Stimulated activated CD4-positive, alpha-beta T cell treated with anti-CD3 and anti-CD28 coated beads, TNF-alpha, amount 100 ng/mL, for 24 hours (primary cell): ENCODE data around the gene RAB7B.
A peak's percentile ranks its signal among the peaks of the same experiment; 100 is the strongest.

ENCODE experiments used
- DNase-seq, 3 experiments: peaks; one replicate each; pipeline ENCODE4 v3.0.0-alpha.2; 2020; ENCODE audit warnings: low read depth in 3 of 3

Gene RAB7B

DNA sequence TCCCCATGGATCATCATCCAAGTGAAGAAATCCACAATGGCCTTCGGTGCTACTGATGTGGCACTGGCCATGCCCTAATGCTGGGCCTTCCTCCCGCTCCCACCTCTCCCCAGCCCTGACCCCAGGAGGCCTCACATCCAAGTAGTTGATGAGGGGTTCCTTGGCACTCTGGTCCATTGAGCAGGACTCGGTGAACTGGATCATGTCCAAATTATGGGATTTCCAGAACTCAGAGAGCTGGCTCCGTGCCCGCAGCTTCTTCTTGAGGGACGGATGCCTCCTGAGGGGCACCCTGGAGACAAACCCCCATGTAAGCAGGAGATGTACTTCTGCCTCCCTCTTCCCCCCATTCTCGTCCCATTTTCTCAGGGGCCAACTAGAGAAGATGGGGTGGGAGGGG lies 19.6 kb upstream of the RAB7B start:
- no peak for DNase-seq

DNA sequence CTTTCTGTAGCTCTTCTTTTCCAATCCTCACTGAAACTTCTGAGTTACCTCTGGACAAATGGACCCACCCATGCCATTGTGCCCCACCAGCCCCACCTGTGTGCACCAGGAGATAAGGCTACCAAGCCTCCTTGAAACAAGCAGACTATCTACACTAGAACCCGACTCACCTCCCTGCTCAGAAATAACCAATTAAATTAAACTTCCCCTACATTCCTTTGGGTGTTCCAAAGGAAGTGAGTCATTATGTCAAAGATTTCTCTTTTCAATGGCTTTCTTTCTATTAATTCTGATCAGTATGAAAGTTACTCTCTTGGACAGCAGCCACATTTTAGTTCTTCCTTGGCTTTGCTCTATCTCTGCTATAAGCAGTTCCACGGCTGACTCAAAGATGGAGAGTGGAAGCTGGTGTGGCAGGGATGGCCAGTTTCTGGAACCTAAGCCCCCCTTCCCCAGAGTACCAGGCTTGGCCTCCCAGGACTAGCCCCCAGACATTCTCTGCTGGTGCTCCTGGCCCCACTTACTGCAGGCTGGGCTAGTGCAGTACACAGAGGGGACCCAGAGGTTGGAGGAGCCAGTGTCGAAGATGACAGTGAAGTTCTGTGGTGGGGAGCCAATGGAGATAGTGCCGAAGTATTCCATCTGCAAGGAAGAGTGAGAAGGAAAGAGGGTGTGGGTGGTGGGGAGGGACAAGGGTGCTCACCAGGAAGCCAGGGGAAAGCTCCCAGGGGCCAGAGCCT lies 18.6 kb upstream of the RAB7B start:
- DNase-seq: no peak

DNA sequence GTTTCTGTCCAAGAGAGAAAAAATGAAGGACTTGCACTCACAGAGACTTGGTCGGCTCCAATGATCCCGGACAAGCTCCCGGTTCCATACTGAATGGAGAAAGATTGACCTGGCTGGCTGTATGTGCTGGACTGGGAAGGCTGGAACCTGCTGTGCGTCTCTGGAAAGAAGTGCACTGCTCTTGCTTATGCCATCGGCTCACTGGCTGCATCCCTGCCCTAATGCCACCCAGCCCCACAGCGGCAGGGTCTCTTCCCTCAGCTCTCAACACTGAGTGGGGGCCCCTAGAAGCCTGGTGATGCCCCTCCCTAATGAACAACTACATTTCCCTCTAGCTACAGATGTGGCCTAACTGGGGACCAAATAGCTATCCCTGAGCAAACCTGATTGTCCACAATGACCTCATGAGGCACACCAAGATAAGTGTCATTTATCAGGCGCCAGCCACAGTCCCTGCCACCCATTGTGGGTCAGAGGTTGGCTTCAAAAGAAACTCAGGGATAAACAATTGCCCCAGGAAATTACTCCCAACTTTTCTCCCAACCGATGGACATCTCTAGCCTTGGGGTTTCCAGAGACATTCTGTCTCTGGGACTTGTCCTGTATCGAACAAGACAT lies 17.9 kb upstream of the RAB7B start:
- no peak for DNase-seq

DNA sequence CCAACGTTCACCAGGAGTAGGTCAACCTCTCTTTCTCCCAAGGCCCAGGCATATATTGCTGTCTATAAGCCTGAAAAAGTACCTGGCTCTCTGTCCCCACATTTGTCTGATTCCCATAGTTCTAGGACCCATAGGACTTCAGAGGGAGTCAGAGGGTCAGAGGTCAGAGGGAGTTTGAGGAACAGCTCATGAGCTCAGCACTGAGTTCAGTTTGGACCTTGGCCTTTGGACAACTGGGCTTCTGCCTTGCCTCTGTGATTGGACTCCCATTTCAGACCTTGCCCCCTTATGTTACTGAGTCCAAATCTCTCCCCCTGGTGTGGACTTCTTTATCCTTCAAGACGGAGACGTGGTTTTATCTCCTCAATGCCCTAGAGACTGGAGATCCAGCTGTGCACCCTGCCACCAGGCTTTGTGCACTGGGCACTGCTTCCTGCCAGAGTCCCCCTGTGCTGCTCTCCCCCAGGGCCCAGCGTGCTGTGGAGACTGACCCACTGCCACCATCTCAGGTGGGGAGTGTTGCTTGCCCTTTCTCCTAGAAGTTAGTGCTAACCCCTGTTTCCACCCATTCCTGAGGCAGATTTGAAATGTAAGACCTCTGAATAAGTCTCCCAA lies 17.3 kb upstream of the RAB7B start:
- DNase-seq: no peak

DNA sequence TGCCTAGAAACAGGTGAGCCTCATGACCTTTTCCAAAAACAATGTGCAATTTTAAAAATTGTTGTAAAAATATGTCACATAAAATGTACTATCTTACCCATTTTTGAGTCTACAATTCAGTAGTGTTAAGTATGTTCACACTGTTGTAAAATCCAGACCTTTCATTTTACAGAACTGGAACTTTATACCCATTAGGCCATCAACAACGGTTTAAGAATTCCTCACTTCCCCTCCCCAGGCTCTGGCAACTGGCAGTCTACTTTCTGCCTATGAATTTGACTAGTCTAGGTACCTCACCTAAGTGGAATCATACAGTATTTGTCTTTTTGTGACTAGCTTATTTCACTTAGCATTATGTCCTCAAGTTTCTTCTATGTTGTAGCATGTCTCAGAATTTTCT lies 11.9 kb upstream of the RAB7B start:
- no peak for DNase-seq

DNA sequence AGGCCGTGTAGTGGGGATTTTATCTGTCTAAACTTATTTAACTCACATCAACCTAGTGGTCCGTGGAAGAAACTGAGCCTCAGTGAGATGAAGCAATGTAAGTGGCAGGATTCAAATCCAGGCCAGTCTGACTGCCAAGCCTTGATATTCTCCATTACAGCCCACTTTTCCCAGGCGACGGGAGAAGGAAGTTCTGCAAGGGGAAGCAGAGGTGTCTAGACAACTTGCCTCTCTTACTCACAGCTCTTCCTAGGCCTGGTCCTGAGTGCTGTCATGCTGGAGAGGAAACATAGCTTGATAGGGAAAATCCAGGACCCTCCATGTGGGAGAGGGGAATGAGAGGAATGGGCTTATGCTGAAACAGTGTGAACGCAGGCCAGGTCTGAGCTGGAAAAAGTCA lies 11.4 kb upstream of the RAB7B start:
- DNase-seq: no peak

DNA sequence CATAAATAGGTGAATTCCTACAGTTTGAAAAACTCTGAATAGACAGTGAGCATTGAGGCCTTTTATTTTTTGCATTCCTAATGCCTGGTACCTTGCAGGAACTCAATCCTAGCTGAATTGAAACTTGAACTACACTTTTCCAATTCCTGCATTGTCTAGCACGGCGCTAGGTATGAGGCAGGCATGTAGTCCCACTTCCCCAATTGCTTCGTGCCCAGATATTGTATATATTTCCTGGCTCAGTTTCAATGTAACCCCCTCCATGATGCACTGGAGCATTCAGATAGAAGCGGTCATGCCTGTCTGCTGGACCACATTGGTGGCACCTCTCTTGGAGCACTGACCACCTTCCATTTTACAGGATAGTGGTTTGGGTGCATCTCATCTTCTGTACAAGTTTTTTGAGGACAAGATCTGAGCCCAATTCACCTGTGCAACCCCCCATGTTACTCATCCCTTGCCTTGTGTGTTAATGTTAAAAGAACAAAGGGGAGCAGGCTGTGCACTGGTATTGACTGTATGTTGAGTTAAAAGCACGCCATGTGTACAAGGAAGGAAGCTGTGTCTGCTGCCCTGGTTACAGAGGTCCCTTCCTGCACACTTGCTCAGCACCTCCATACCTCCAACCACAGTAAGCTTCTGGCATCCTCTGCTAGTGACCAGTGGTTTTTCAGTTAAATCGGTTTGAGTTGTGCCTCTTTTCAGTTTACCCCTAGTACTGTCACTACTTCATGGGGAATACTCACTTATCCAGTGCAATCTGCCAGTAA lies 10.0 kb upstream of the RAB7B start:
- DNase-seq: no peak

DNA sequence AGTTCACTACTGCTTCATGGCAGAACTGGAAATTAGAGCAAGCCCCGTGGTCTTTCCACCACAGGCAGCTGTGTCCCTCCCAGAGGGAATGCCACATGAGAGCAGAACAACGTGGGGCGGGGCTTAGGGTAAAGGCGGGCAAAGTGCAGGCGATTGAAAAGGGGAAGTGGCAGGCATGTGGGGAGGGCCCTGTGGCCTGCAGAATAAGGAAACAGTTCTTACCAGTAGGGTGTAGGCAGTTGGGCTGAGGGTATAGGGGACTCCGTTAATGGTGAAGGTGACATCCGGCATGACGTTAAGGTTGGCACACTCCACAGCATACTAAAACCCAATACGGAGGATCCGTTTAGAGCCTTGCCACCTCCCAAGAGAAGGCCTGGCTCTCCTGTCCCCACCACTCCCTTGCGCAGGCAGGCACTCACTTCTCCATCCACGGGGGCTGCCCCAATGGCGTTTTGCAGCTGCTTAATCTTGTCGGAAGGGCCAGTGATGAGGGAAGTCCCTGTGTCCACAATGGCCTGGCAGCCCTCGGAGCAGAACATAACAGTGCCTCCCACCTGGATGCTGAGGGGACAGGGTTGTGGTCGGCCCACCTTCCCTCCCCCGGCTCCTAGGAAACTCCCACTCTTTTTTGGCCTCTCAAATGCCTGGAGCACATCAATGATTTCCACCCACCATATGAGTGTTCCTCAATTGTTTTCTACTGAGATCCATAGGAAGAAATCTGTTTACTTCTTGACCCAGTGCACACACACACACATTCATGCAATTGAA lies 9.1 kb upstream of the RAB7B start:
- peak in 1 of 3 experiments; percentile 28 for DNase-seq

DNA sequence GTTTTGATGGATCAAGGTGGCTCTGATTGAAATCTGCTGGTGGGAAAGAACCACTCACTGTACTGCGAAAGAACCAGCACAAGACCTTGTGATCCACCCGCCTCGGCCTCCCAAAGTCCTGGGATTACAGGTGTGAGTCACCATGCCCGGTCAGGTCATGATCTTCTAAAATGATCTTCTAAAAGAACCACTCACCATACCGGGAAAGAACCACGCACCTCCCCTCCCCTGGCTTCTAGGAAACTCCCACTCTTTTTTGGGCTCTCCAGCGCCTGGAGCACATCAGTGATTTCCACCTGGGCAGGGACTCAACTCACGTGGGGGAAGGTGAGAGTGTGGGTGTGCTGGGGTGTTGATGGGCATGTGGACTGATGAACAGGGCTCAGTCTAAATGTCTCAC lies 7.9 kb upstream of the RAB7B start:
- DNase-seq: peak in 1 of 3 experiments; percentile 19

DNA sequence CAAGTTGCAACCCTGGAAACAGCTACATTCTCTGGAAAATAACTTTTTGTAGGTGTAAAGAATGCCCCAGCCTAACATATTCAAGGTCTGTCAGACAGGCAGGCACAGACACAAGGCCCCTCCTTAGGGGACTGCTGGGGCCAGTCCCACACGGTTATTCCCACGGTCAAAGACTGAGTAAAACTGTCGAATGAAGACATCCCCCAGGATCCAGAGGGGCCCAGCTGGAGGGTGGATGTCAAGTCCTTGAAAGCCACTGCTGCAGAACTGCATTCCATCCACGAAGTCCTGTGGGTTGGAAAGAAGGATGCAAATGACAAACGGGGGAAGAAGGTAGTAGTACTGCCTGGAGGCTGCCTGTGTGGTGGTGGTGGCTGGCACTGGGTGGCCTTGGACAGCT lies 6.9 kb upstream of the RAB7B start:
- no peak for DNase-seq

DNA sequence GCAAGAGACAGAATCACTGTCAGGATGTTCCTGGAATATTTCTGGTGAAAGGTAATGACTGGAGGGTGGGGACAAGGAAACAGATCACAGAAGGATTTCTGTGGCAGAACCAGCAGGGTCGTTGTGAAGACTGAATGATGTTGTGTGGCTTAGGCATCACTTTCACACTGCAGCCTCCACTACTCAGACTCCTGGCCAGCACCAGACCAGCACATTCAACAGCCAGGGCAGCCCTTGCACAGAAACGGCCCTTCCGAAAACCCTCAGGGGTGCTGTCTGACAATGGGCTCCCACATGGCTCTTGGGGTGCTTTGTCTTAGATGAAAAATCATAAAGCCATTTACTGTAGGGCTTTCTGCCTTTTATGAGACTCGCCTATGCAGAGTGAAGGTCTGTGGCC lies 3.8 kb upstream of the RAB7B start:
- DNase-seq: no peak

DNA sequence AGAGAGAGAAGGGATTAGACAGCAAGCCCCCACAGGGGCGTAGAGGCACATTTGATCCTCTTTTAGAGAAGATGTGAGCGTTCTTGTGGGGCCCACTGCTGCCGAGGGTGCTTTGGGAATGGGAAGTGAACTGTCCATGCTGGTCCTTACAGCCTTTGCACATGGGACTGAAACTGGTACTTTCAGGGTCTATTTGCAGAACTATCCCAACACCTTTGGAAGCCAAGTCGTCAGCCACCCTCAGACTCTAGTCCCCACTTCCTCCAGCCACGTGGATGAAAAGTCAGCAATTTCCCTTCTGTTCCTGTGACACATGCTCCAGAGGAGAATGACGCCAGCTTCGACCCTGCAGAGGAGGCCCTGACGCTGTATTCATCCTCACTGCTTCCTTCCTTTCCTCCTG lies 2.6 kb upstream of the RAB7B start:
- DNase-seq: no peak

DNA sequence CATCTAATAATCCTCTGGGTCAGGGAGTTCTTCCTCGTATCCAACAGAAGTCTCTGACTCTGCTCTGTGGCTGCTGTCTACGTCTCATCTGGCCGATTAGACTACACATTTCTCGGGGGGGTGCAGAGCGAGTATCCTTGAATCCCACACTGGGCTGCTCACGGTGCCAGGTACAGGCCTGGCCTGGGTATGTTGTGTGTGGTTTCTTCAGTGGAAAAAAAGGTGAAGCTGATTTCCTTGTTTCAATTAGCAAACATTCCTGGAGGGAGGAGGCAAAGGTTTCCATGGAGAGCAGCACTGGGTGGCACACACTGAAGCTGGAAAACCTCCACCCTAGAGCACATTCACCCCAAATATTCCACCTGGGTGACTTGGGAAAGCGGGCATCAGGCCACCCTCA lies 2.0 kb upstream of the RAB7B start:
- DNase-seq: no peak

DNA sequence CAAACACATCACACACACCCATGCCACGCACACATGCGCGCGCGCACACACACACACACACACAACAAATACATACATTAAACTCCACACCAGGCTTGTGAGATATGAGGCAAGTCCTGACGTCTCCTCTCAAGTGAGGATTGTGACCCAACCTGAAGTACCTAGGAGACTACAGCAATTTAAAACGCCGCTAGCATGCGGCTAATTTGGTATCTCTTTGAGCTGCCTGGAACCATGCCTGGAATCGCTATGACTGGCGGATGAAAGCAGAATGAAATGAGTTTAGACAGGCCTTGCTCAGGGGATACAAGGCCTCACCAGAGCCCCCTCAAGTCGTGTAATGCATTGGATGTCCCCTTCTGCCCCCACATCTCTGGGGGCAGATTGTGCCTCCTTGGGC lies 1.6 kb upstream of the RAB7B start:
- no peak for DNase-seq

DNA sequence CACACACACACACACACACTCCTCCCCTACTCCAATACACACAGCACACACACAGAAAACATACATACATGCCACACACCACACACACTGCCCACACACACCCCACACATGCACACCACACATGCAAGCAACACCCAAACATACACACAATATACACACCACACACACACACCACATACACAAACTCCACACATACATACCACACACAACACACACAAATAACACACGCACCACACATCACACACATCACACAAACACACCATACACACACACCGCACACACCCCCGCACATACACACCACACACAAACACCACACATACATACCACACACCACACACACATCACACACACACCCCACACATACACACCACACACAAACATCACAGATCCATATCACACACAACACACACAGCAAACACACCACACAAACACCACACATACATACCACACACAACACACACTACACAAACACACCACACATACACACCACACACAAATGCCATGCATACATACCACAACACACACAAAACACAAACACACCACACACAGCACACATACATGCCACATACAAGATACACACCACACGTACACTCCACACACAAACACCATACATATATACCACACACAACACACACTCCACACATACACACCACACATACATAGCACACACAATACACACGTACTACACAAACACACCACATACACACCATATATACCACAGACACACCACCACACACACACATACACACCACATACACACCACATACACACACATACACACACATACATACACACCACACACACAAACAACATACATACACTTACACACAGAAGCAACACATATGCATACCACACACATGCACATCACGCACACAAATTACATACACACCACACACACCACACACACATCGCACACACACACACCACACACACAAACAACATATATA lies 932 bp upstream of the RAB7B start:
- no peak for DNase-seq

DNA sequence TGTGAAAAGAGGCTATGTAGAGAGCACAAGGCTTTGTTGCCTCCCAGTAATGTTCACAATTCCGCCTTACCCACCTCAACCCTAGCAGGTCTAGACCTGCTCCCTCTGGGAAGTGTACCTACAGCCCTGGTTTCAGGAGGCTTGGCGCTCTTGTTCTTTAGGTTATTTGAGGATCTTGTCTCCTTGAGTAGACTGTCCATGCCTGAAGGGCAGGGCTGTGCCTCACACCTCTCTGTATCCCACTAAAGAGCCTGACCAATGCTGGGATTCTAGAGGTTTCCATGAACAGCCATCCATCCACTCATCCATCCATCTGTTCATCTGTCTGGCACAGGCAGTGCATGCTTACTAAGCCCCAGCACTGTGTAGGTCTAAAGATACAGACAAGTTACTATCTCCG lies 1.0 kb downstream of the RAB7B start:
- DNase-seq: no peak

DNA sequence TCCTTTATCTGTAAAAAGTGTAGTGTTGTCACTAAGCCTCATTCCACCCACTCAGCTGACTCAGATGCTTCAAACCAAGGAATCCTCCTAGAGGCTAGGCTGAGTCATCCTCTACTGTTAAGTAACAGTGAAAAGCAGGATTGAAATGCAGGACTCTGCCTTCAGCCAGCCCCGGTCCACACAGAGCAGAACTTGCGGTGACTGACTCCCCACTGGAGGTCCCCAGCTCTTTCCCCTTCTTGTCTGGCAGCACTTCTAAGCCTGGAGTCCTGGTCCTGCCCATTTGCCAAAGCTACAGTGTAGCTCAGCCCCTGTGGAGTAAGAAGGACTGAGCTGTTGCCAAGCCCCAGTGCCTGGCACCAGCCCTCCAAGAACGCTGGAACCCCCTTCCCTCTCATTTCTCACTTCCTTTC lies 1.7 kb downstream of the RAB7B start:
- peak in 2 of 3 experiments; percentile 32 to 38 for DNase-seq

DNA sequence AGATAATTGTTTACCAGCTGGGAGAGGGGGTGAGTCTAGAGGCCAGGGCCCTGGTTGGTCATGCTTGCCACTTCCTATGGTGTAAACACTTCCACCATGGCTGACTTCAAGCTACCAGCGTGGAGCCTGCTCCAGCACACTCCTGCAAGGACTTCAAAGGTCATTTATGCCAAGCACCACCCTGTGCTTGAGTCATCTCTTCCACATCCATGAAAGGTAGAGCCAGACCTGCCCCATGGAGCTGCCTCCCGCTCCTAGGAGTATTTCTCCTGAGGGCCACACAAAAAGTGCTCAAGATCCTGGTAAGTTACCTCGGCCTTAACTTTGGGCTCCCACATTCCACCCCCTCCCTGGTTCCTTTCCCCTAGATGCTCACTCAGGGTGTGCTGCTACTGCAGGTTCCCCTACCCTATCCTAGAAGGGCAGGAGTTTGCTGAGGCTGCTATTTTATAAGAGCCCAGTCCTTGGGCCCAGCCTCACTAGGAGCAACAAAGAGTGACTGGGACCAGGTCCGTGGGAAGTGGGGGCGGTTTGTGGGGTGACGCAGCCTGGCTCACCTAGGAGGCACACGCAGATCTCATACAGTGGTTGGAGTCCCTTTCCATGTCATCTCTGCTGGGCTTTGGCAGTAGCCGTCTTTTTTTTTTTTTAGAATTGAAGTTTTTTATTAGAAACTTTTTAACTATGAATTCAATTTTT lies 2.4 kb downstream of the RAB7B start:
- peak in 2 of 3 experiments; percentile 7 to 43 for DNase-seq

DNA sequence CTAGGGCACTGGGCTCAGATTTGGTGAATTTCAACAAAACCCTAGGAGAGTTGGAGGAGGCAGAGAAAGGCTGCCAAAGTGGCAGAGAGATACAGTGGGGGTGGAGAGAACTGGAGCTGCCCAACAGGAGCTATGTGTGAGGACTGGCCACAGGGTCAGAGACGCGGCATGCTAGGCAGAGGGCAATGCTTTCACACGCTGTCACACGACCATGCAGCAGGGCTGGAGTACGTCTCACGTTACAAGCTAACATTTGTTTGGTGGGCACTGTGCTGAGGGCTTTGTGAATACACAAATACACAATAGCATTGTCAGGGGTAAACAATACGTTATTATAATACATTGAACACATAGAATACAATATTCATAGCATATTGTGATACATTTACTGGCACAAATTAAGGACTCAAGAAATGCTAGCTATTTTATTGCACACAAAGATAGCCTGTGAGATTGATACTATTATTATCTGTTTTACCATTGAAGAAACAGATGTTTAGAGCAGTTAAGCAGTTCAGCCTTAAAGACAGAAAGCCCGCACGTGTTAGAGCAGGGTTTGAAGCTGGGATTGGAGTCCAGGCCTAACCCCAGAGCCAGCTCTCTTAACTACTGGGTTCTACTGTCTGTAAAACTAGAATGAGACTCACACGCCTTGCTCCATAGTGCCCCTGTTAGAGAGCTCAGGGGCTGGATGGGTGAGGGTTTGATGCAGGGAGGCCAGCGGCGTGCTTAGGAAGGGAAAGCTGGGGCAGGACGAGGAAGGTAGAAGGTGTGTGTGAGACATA lies 4.5 kb downstream of the RAB7B start:
- no peak for DNase-seq
